Neural progenitor cell (in vitro differentiated cells): ENCODE measurements around the gene SCAMP1.

Source experiments
- CTCF ChIP-seq: fragments of 200-600 bp; sonication (generic); IDR thresholded peaks from 2 replicates; pipeline ENCODE4 v1.5.1; 2017; ENCODE audit warnings: antibody characterized with exemption, mild to moderate bottlenecking
- EZH2phosphoT487 ChIP-seq: fragments of 200-600 bp; sonication (generic); IDR thresholded peaks from 2 replicates; pipeline ENCODE4 v1.6.1; 2017; ENCODE audit warnings: antibody characterized with exemption

GRCh38 chr5:78476795-78477194, 116.4 kb downstream of the SCAMP1 start:
- TF ChIP-seq CTCF (no peak), EZH2phosphoT487 (no peak)
